HT-29 (cell line): ENCODE results near the gene SMCHD1. TPM values are rescaled to one million over a fixed set of nuclear protein-coding genes. Genes with fewer than 3 reads are reported as not detected.
"Not testable (repeated sequence)": the region's sequence is repeated elsewhere in the genome, so short reads cannot be mapped to it uniquely, and the experiment has no call there.

Experiments used
- DNase-seq: peaks from one replicate; pipeline ENCODE4 v3.0.0-alpha.2; 2015; ENCODE audit warnings: low spot score
- total RNA-seq: library from RNA; depleted of rRNA; stranded (reverse); fragments of >200 nt; shearing (Covaris generic); gene quantifications from 2 replicates; pipeline ENCODE4 v1.2.3, GENCODE V29; 2014

SMCHD1 gene
- total RNA-seq, 1 experiment from 2014 or later = 35.1 TPM

GRCh38 chr18:2814928-2815327 lies 159.4 kb downstream of the SMCHD1 start:
- DNase-seq = no peak

DNA sequence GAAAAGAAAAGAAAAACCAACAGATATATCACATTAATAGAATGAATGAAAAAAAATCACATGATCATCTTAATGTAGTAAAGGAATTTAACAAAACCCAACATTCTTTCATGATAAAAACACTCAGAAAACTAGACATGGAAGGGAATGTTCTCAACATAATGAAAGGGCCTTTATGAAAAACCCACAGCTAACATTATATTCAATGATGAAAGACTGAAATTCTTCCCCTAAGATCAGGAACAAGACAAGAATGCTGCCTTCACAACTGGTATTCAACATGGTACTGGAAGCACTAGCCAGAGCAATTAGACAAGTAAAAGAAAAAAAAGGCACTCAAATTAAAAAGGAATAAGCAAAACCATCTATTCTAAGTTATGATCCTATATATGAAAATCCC lies 162.8 kb downstream of the SMCHD1 start:
- DNase-seq = no peak

- no peak for DNase-seq
Observed at GRCh38 chr18:2821695-2822094, 166.2 kb downstream of the SMCHD1 start.

DNA sequence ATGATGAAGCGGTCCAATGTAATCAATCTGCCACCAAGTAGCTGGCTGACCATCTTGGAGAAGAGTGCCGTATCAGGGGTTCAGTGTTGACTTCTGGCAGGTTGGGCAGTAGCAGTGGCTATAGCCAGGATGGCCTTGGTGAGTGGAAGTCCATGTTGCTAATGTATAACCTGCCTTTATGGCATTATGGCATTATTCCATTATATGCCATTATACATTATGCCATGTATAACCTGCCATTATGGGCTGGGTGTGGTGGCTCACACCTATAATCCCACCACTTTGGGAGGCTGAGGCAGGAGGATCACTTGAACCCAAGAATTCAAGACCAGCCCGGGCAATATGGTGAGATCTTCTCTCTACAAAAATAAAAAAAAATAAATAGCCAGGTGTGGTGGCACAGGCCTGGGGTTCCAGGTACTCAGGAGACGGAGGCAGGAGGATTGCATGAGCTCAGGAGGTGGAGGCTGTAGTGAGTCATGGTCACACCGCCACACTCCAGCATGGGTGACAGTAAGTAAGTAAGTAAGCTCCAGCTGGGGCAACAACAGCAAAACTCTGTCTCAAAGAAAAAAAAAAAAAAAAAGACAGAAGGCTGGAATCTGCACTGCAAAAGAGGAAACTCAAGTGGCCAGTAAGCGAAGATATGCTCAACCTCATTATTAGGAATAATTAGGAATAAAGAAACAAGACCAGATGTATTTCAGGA lies 166.8 kb downstream of the SMCHD1 start:
- DNase-seq = no peak

GRCh38 chr18:2823202-2823601 lies 167.7 kb downstream of the SMCHD1 start:
- no peak for DNase-seq

DNA sequence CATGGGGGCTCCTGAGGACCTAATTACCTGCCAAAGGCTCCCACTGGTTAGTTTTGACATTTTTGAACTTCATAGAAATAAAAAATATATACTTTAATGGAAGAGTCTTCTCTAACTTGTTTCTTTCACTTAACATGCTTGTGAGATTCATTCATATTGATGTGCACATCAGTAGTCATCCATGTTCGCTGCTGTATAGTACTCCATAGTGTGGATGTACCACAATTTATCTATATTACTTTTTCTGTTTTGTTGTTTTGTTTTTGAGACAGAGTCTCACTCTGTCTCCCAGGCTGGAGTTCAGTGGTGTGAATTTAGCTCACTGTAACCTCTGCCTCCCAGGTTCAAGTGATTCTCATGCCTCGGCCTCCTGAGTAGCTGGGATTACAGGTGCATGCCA lies 168.4 kb downstream of the SMCHD1 start:
- no peak for DNase-seq

DNA sequence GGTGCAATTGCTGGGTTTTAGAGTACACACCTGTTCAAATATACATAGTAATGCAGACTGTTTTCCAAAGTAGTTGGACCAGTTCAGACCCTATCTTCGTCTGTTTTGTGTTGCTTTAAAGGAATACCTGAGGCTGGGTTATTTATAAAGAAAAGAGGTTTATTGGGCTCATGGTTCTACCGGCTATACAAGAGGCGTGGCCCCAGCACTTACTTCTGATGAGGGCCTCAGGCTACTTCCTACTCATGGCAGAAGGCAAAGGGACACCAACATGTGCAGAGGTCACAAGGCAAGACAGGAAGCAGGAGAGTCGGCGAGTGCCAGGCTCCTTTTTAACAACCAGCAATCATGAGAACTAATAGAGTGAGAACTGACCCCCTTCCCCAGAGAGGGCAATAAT lies 169.3 kb downstream of the SMCHD1 start:
- DNase-seq = no peak

DNA sequence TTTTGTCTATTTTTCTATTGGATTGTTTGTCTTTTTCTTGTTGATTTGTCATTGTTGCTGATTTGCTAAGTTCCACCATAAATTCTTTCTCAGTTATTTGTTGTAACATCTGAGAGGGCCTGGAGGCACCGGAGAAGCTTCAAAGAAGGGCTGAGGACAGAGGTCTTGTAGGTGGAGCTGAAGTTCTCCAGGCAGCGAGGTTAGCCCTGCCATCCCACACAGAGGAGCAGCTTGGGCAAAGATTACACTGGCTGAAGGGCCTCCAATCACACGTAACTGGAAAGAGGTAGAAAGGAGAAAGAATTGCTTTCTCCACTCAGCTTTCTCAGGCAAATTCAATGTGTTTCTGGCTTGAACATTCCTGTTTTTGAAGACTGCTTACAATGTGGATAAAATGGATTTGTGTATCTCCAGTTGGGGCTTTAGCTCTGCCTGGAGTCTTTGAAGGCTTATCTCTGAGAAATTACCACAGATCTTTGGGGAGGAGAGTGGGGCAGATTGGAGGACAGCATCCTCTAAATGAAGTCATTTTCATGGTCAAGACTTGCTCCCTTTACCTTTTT lies 170.2 kb downstream of the SMCHD1 start:
- no peak for DNase-seq

- DNase-seq = no peak
Observed at GRCh38 chr18:2826581-2826980, 171.1 kb downstream of the SMCHD1 start.

DNA sequence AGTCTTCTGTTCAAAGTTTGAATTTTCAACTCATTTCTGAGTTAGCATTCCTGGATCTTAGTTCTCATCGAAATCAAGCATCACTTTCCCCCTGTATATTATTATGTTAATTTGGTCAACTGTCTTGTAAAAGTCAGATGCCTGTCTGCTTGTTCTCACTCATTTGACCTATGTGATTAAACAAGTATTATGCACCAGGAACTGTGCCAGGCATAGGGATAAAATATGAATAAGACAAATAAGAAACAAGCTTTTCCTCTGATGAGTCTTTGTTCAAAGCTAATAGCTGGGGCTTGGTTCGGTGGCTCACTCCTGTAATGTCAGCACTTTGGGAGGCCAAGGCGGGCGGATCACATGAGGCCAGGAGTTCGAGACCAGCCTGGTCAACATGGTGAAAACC lies 171.5 kb downstream of the SMCHD1 start:
- no peak for DNase-seq

DNA sequence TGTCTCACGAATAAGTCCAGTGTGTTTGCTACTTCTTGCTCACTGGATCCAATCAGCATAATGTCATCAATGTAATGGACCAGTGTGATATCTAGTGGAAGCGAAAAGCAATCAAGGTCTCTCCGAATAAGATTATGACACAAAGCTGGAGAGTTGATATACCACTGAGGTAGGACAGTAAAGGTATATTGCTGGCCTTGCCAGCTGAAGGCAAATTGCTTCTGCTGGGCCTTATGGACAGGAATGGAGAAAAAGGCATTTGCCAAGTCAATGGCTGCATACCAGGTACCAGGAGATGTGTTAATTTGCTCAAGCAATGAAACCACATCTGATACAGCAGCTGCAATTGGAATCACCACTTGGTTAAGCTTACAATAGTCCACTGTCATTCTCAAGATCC lies 180.6 kb downstream of the SMCHD1 start:
- DNase-seq = not testable (repeated sequence)

GRCh38 chr18:2837290-2837689 lies 181.8 kb downstream of the SMCHD1 start:
- not testable (repeated sequence) for DNase-seq

GRCh38 chr18:2839202-2839601 lies 183.7 kb downstream of the SMCHD1 start:
- DNase-seq = no peak

DNA sequence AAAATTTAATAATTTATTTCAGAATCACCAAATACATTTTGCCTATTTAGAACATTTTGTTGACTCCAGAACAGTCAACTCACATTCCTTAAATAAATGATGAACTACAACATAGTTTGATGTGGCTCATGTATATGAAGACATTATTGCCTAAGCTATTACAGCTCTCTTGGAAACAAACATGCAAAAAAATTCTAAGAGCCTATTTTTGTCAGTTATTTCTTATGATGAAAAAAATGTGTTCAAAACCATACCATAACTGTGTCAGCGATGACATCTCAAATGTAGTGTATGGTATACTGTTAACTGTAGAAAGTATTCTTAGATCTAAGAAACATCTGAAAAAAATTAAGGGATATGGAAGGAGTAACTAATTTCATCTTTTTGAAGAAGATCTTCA lies 185.0 kb downstream of the SMCHD1 start:
- DNase-seq = no peak

DNA sequence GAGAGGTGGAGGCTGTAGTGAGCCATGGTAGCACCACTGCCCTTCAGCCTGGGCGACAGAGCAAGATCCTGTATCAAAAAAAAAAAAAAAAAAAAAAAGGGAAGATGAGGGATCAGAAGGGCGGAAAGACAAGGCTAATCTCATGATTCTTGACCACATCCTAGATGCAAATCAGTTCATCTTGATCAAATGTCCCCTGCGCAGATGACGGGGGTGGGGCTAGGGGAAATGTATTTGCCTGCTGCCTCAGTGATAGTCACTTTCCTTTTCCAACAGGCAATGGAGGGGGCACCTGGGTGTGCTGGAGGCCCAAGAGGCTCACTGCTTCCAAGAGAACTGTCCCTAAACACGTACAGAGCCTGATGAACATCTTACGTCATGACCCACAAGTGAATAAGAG lies 187.6 kb downstream of the SMCHD1 start:
- DNase-seq = no peak

DNA sequence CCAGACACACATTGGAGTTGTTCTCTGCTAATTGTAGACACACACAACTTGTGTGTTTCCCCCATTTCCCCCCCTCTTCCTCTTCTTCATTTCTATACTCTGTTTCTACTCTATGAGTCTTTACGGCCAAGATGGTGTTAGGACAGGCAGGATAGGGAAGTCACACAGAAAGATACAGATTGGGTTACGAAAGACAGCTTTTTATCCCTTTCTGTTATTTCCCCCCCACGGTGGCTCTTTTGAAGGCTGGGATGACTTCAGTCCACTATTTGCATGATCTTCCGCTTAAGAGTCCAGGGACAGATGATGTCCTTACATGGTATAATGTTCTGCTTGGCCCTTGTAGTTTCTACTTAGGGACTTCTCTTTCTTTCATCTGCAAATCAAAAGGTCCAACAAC lies 189.6 kb downstream of the SMCHD1 start:
- no peak for DNase-seq

DNA sequence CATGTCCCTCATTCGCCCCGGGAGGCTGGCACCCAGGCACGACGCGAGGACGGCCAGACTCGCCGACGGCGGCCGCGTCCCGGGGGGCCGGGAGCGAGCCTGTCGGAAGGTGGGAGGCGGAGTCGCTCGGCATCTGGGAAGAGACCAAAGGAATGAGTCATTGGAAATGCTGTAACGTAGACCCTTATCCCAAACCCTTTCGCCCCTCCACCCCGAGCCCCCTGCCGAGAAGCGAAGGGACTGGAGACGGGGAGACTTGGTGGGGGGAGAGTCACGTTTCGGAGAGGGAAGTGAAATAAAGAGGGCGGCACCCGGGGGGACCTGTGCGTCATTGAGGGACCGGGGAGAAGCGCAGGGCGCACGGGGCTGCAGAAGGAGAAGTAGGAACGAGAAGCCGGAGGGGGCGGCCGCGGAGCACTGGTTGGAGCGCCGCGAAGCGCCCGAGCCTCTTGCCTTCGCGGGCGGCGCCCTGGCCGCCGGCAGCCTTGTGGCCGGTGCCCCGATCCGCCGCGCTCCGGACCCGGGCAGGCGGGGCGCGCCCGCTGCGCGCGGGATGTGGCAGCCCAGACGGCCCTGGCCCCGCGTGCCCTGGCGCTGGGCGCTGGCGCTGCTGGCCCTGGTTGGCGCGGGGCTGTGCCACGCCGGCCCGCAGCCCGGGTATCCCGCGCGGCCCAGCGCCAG lies 191.2 kb downstream of the SMCHD1 start, which contains the start of gene EMILIN2:
Gene EMILIN2 (plus strand): TSS at position 371 of the 681 bp plus-strand sequence. CDS start 183 bp downstream, at position 554.
- DNase-seq = no peak

GRCh38 chr18:2847317-2848246 lies 192.1 kb downstream of the SMCHD1 start:
- no peak for DNase-seq

DNA sequence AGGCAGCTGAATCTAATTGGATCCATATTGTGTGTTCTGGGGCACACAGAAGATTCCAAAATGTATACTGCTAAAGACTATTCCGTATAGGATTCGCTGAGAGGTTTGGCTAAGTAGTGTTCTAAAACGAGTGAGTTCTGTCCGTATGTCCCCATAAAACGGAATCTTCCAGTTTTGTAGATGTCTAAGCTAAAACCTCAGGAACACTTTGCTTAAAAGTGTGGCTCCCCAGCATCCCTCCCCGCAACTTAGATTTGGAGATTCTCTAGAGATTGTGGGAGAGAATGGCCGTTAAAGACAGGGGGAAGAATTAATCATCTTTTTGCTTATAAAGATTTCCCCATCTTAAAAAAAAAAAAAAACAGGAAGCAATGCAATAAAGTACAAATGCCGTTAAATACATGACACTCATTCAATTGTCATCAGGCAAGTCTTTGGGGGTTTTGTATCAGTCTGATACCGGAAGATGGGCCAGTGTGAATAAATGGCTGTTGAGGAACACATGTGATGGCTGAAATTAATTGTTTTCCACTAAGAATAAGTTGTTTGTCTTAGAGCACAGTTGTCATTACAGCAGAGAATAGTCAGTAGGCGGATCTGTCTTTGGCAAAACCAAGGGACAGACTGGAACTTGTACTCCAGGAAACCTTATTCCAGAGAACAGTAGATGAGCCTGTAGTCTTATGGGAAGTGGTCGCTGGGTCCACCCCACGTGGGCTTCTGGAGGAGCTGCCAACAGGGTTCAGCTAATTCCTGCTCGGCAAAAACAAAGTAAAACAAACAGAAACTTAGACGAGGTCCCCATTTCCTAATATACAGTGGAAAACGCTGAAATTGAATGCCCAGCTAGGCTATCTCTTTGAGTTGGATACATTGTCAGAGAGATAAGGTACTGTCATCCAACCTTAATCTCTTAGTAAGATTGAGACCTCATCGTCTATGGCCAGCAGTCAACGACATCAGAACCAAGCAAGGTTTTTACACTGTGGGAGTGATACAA lies 193.0 kb downstream of the SMCHD1 start:
- DNase-seq = no peak

GRCh38 chr18:2850816-2851215 lies 195.3 kb downstream of the SMCHD1 start:
- no peak for DNase-seq

- no peak for DNase-seq
Observed at GRCh38 chr18:2851771-2852170, 196.2 kb downstream of the SMCHD1 start.
